Measurements from ENCODE around the gene GPX3. TPM values are rescaled to one million over a fixed set of nuclear protein-coding genes. Genes with fewer than 3 reads are reported as not detected.

Gene GPX3
- polyA plus RNA-seq, 1 of the 3 experiments (the other 2 are of a cell fraction) = 3.2 TPM

- CTCF ChIA-PET = interaction anchor here (1.0 to 2.3 kb wide), 4 partner anchors 24 to 138 kb away, joined by 3 to 12 read pairs (median 4); no protein-coding TSS in a partner anchor
- no peaks in the 10 kb centered on the region for H3F3A ChIP-seq (replicated peaks; ENCODE audit: insufficient read depth)
- H3K9me3 ChIP-seq = no peaks in the 10 kb centered on the region
- H3K79me2 ChIP-seq (ENCODE audit: insufficient read depth) = no peaks in the 10 kb centered on the region
- no peak overlapping the region for H2AFZ ChIP-seq (ENCODE audit: low read depth)
- H3K36me3 ChIP-seq (replicated peaks in 1 of 2; ENCODE audit: control insufficient read depth in 1 of 2, insufficient read depth in 2 of 2, low read length in 1 of 2) = peaks cover 12 to 32% of the 10 kb centered on the region in 2 experiments
- H3K4me2 ChIP-seq = no peak overlapping the region
- H4K20me1 ChIP-seq (ENCODE audit: insufficient read depth) = no peaks in the 10 kb centered on the region
- no peak overlapping the region for H3K4me3 ChIP-seq (ENCODE audit: low read depth in 2 of 2, low read length in 1 of 2)
- H3K27me3 ChIP-seq (ENCODE audit: insufficient read depth) = no peaks in the 10 kb centered on the region
- no peak overlapping the region for H3K27ac ChIP-seq (ENCODE audit: low read depth in 2 of 2, low read length in 1 of 2)
- no peak for TF ChIP-seq FOXM1 (IDR thresholded peaks at IDR 0.05; ENCODE audit: low read depth)
- TF ChIP-seq JUND (IDR thresholded peaks at IDR 0.05) = no peak
- no peak for TF ChIP-seq SIN3A (IDR thresholded peaks at IDR 0.05; ENCODE audit: borderline replicate concordance, low read depth, low read length)
- TF ChIP-seq CHD2 (IDR thresholded peaks at IDR 0.05; ENCODE audit: low read length, partially characterized antibody) = no peak
- TF ChIP-seq MXI1 (IDR thresholded peaks at IDR 0.05; ENCODE audit: low read depth, low read length) = no peak
- TF ChIP-seq RCOR1 (IDR thresholded peaks at IDR 0.05; ENCODE audit: low read length) = no peak
- TF ChIP-seq ELF1 (IDR thresholded peaks at IDR 0.05) = no peak
- no peak for TF ChIP-seq FOXJ3 (CRISPR knock-in tag; IDR thresholded peaks at IDR 0.05)
- no peak for TF ChIP-seq IRF3 (IDR thresholded peaks at IDR 0.05; ENCODE audit: low read depth, low read length)
- TF ChIP-seq EZH2phosphoT487 (IDR thresholded peaks at IDR 0.05; ENCODE audit: borderline replicate concordance, low read depth) = no peak
- no peak for TF ChIP-seq TAF1 (IDR thresholded peaks at IDR 0.05; ENCODE audit: borderline replicate concordance, low read depth, low read length)
- no peak for TF ChIP-seq GATA2 (CRISPR knock-in tag; IDR thresholded peaks at IDR 0.05)
- no peak for TF ChIP-seq NRF1 (IDR thresholded peaks at IDR 0.05; ENCODE audit: low read depth, low read length)
- no peak for TF ChIP-seq EP300 (IDR thresholded peaks at IDR 0.05; ENCODE audit: borderline replicate concordance in 1 of 2, low read depth in 1 of 2, low read length in 1 of 2)
- 76% methylated on average over 5 of the region's 7 CpGs for WGBS (ENCODE audit: low lambda C conversion rate)
- POLR2A ChIA-PET = interaction anchor here (1.1 kb wide), 1 partner anchor 23 kb away, joined by 3 read pairs; no protein-coding TSS in a partner anchor
- no peaks in the 10 kb centered on the region for H3K9me2 ChIP-seq
- DNase-seq = no peak
- H3K9ac ChIP-seq = no peak overlapping the region
- no peaks in the 10 kb centered on the region; a peak in 1 of 4 replicates for H3K4me1 ChIP-seq (ENCODE audit: control insufficient read depth in 1 of 2, insufficient read depth in 2 of 2, low read depth in 1 of 2, low read length in 1 of 2)
These were observed 6.3 kb downstream of the GPX3 start for GRCh38 chr5:151026679-151027078.

- H3K79me2 ChIP-seq (ENCODE audit: insufficient read depth) = no peaks in the 10 kb centered on the region
- no peak overlapping the region for H3K4me3 ChIP-seq (ENCODE audit: low read depth in 2 of 2, low read length in 1 of 2)
- no peaks in the 10 kb centered on the region for H3F3A ChIP-seq (replicated peaks; ENCODE audit: insufficient read depth)
- H2AFZ ChIP-seq (ENCODE audit: low read depth) = no peak overlapping the region
- H3K4me2 ChIP-seq = no peak overlapping the region
- H4K20me1 ChIP-seq (ENCODE audit: insufficient read depth) = no peaks in the 10 kb centered on the region
- WGBS (ENCODE audit: low lambda C conversion rate) = 93% methylated on average over 9 of the region's 11 CpGs
- ChIA-PET CTCF (interaction anchor here (0.6 to 1.3 kb wide), 2 partner anchors 77 to 98 kb away, joined by 3 read pairs; no protein-coding TSS in a partner anchor), POLR2A (no interaction called here)
- no peaks in the 10 kb centered on the region for H3K9me2 ChIP-seq
- H3K4me1 ChIP-seq (ENCODE audit: control insufficient read depth in 1 of 2, insufficient read depth in 2 of 2, low read depth in 1 of 2, low read length in 1 of 2) = no peaks in the 10 kb centered on the region; a peak in 1 of 4 replicates
- no peaks in the 10 kb centered on the region for H3K27me3 ChIP-seq (ENCODE audit: insufficient read depth)
- H3K9ac ChIP-seq = no peak overlapping the region
- H3K36me3 ChIP-seq (replicated peaks in 1 of 2; ENCODE audit: control insufficient read depth in 1 of 2, insufficient read depth in 2 of 2, low read length in 1 of 2) = peaks cover 22 to 41% of the 10 kb centered on the region in 2 experiments
- H3K9me3 ChIP-seq = no peaks in the 10 kb centered on the region
- DNase-seq = no peak
- no peak overlapping the region for H3K27ac ChIP-seq (ENCODE audit: low read depth in 2 of 2, low read length in 1 of 2)
- TF ChIP-seq TCF12 (IDR thresholded peaks at IDR 0.05) (no peak), TAF1 (IDR thresholded peaks at IDR 0.05; ENCODE audit: borderline replicate concordance, low read depth, low read length) (no peak), RAD21 (IDR thresholded peaks at IDR 0.05; ENCODE audit: low read length) (no peak), USF1 (IDR thresholded peaks at IDR 0.05; ENCODE audit: borderline replicate concordance, low read depth) (no peak), GATA2 (CRISPR knock-in tag; IDR thresholded peaks at IDR 0.05) (no peak), EP300 (IDR thresholded peaks at IDR 0.05; ENCODE audit: borderline replicate concordance in 1 of 2, low read depth in 1 of 2, low read length in 1 of 2) (no peak), REST (IDR thresholded peaks at IDR 0.05; ENCODE audit: low read depth, low read length) (no peak), NFIC (IDR thresholded peaks at IDR 0.05; ENCODE audit: borderline replicate concordance) (no peak), RXRA (IDR thresholded peaks at IDR 0.05; ENCODE audit: borderline replicate concordance, low read depth) (no peak), EZH2phosphoT487 (IDR thresholded peaks at IDR 0.05; ENCODE audit: borderline replicate concordance, low read depth) (no peak), FOXM1 (IDR thresholded peaks at IDR 0.05; ENCODE audit: low read depth) (no peak), MEF2A (IDR thresholded peaks at IDR 0.05; ENCODE audit: borderline replicate concordance, low read depth) (no peak)
These were observed 7.6 kb downstream of the GPX3 start for GRCh38 chr5:151027961-151028479.
